ENCODE data around the gene RYR2.

- TF ChIP-seq, protein P1, sequence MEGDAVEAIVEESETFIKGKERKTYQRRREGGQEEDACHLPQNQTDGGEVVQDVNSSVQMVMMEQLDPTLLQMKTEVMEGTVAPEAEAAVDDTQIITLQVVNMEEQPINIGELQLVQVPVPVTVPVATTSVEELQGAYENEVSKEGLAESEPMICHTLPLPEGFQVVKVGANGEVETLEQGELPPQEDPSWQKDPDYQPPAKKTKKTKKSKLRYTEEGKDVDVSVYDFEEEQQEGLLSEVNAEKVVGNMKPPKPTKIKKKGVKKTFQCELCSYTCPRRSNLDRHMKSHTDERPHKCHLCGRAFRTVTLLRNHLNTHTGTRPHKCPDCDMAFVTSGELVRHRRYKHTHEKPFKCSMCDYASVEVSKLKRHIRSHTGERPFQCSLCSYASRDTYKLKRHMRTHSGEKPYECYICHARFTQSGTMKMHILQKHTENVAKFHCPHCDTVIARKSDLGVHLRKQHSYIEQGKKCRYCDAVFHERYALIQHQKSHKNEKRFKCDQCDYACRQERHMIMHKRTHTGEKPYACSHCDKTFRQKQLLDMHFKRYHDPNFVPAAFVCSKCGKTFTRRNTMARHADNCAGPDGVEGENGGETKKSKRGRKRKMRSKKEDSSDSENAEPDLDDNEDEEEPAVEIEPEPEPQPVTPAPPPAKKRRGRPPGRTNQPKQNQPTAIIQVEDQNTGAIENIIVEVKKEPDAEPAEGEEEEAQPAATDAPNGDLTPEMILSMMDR (IDR thresholded peaks at IDR 0.05), result no peak
- no peak for TF ChIP-seq POLR2A (IDR thresholded peaks at IDR 0.05)
Observed at GRCh38 chr1:237303929-237304328, 261.9 kb downstream of the RYR2 start.
